Cardiac fibroblast (primary cell): ENCODE measurements around the gene IQGAP3.

ENCODE experiments used
- DNase-seq, 2 donors: peaks; one replicate each; pipeline versions ENCODE4 v3.0.0 to v3.0.0-alpha.2; 2010; ENCODE audit warnings: low read depth in 2 of 2
- H3K4me3 ChIP-seq, 2 donors: replicated peaks in 1 of 2; 1 replicate in 1 of 2; 2 replicates in 1 of 2; pipeline ENCODE4 v1.5.1; 2011; ENCODE audit warnings: low read depth in 2 of 2, low read length in 2 of 2, mild to moderate bottlenecking in 2 of 2, moderate library complexity in 1 of 2
- CTCF ChIP-seq: IDR thresholded peaks from one replicate; pipeline ENCODE4 v1.5.1; 2011; ENCODE audit warnings: low read depth, mild to moderate bottlenecking, low read length, inconsistent platforms

Gene IQGAP3

DNA sequence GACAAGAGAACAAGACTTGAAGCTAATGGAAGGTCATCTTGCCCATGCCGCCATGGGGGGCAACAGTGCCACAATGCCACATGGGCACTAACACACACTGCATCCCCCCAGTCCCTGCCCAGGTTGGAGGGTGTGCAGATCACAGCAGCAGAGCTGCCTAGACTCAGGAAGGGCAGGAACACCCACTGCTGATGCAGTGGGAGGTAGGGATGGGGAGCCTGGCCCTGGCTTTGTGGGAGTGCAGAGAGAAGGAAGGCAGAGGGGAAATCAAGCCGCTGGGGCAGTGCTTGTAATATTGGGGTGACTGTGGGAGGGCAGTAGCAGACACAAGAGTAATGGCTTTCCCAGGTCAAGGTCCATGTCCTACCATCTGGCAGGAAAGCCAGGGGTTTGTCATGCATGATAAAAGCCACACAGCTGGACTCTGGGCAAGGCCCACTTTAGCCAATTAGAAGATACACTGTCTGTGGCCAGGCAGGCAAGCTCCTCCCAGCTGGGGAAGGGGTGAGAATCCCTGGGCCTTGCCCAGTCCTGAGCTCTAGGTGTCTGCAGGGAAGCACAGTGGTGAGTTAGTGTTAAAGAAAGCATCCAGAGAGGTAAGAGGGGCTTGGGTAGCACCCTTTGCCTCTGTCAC lies 46.4 kb downstream of the IQGAP3 start:
- DNase-seq, result no peak
- no peak for TF ChIP-seq CTCF
- H3K4me3 ChIP-seq, result no peak overlapping the region

GRCh38 chr1:156525071-156525501 lies 47.3 kb downstream of the IQGAP3 start:
- no peak overlapping the region for H3K4me3 ChIP-seq
- no peak for TF ChIP-seq CTCF
- no peak for DNase-seq

DNA sequence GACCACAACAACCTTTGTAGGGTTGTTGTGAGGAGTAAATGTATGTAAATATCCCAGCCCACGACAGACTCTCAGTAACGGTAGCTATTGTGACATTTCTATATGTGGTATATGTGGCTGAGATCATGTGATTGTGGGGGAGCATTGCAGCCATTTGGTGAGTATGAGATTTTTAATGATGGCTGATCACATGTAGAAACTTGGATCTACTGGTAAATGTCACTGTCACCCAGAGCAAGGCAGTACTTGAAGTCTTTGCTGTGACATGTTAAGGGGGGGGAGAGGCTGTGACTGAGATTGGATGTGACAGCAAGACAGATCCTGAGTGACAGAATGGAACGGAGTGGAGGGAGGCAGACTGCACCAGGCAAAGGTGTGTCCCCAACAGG lies 47.9 kb downstream of the IQGAP3 start:
- no peak for TF ChIP-seq CTCF
- no peak for DNase-seq

GRCh38 chr1:156523801-156524480 lies 48.4 kb downstream of the IQGAP3 start:
- H3K4me3 ChIP-seq, result no peak overlapping the region
- DNase-seq, result no peak
- no peak for TF ChIP-seq CTCF

More for the DNA sequence above, 47.9 kb downstream of the IQGAP3 start:
- no peak overlapping the region for H3K4me3 ChIP-seq

- no peak for TF ChIP-seq CTCF
- no peak overlapping the region for H3K4me3 ChIP-seq
- no peak for DNase-seq
These were observed 49.9 kb downstream of the IQGAP3 start for GRCh38 chr1:156522443-156522970.

DNA sequence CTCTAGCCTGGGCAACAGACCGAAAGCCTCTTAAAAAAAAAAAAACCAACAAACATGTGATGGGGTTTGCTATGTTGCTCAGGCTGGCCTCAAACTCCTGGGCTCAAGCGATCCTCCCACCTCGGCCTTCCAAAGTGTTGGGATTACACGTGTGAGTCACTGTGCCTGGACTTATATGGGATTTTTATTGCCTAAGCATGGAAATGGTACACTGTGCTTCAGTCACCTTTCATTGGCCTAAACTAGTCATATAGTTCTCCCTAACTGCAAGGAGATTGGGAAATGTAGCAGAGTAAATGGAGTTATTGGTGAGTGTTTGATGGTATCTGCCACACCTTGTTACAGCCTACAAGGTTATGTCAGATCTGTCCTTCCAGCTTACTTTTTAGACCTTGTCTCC lies 54.6 kb downstream of the IQGAP3 start:
- no peak for TF ChIP-seq CTCF
- H3K4me3 ChIP-seq, result no peak overlapping the region
- DNase-seq, result peak in 1 of 2 donors; percentile 29
